WTC11 (cell line): ENCODE results near the gene CEP126. TPM values are rescaled to one million over a fixed set of nuclear protein-coding genes. Genes with fewer than 3 reads are reported as not detected.
A peak's percentile ranks its signal among the peaks of the same experiment; 100 is the strongest.

Experiments
- ATAC-seq: fragments of 200-7000 bp; cut with Tn5 transposase; 2 replicates; pipeline ENCODE4 v1.10.0; 2021; ENCODE audit warnings: mild to moderate bottlenecking, moderate library complexity
- CTCF ChIA-PET: fragments of 300-600 bp; sonication (Branson Sonifier 250); formaldehyde crosslinking; loops from one replicate; lab custom pipeline; 2021; ENCODE audit warnings: antibody characterized with exemption; lab: Charles Lee
- POLR2A ChIA-PET: fragments of 350-600 bp; sonication (Branson Sonifier 250); formaldehyde crosslinking; loops from one replicate; lab custom pipeline; 2021; ENCODE audit warnings: antibody characterized with exemption; lab: Charles Lee
- DNase-seq: peaks from one replicate; pipeline ENCODE4 v3.0.0; 2021; ENCODE audit warnings: low spot score
- H3K27ac Mint-ChIP-seq: 2 replicates; pipeline ENCODE4 v1.8.0; 2021; ENCODE audit warnings: mixed read lengths
- H3K27me3 Mint-ChIP-seq: 2 replicates; pipeline ENCODE4 v1.8.0; 2021; ENCODE audit warnings: low read depth, mild to moderate bottlenecking, moderate library complexity, mixed read lengths
- H3K36me3 Mint-ChIP-seq: 2 replicates; pipeline ENCODE4 v1.8.0; 2021; ENCODE audit warnings: mixed read lengths
- H3K4me1 Mint-ChIP-seq: 2 replicates; pipeline ENCODE4 v1.8.0; 2022; ENCODE audit warnings: mixed read lengths
- H3K4me3 Mint-ChIP-seq: 2 replicates; pipeline ENCODE4 v1.8.0; 2021; ENCODE audit warnings: mild to moderate bottlenecking, moderate library complexity, mixed read lengths
- H3K9me3 Mint-ChIP-seq: 2 replicates; pipeline ENCODE4 v1.8.0; 2021; ENCODE audit warnings: mixed read lengths
- ATF6 ChIP-seq: sonication (generic); formaldehyde crosslinking; IDR thresholded peaks from 2 replicates; pipeline ENCODE4 v1.8.1; 2023; ENCODE audit warnings: mild to moderate bottlenecking, missing genetic modification reagents
- ESRRA ChIP-seq: sonication (generic); formaldehyde crosslinking; IDR thresholded peaks from 2 replicates; pipeline ENCODE4 v1.8.1; 2022; ENCODE audit warnings: mild to moderate bottlenecking, missing genetic modification reagents, borderline replicate concordance
- FOXK1 ChIP-seq: sonication (generic); formaldehyde crosslinking; IDR thresholded peaks from 2 replicates; pipeline ENCODE4 v1.8.0; 2022; ENCODE audit warnings: mild to moderate bottlenecking, moderate library complexity, missing genetic modification reagents
- GABPB1 ChIP-seq: sonication (generic); formaldehyde crosslinking; IDR thresholded peaks from 2 replicates; pipeline ENCODE4 v1.8.1; 2023; ENCODE audit warnings: mild to moderate bottlenecking, missing genetic modification reagents
- HMGA2 ChIP-seq: fragments of 250-450 bp; sonication (Bioruptor Pico); IDR thresholded peaks from 2 replicates; pipeline ENCODE4 v1.4.0; 2021; ENCODE audit warnings: mild to moderate bottlenecking, moderate library complexity
- JUN ChIP-seq: sonication (generic); formaldehyde crosslinking; IDR thresholded peaks from 2 replicates; pipeline ENCODE4 v1.8.0; 2023; ENCODE audit warnings: mild to moderate bottlenecking, missing genetic modification reagents
- KAT7 ChIP-seq: sonication (generic); formaldehyde crosslinking; IDR thresholded peaks from 2 replicates; pipeline ENCODE4 v1.8.1; 2023; ENCODE audit warnings: missing genetic modification reagents, mild to moderate bottlenecking, borderline replicate concordance
- MXD4 ChIP-seq: fragments of 250-450 bp; sonication (Bioruptor Pico); IDR thresholded peaks from 2 replicates; pipeline ENCODE4 v1.8.0; 2021; ENCODE audit warnings: mild to moderate bottlenecking, moderate library complexity, borderline replicate concordance
- NFYB ChIP-seq: sonication (generic); formaldehyde crosslinking; conservative IDR thresholded peaks from 2 replicates; pipeline ENCODE4 v1.8.0; 2022; ENCODE audit warnings: low read depth, missing genetic modification reagents
- OVOL2 ChIP-seq: fragments of 250-450 bp; sonication (Bioruptor Pico); IDR thresholded peaks from 2 replicates; pipeline ENCODE4 v1.9.0; 2021; ENCODE audit warnings: mild to moderate bottlenecking, borderline replicate concordance
- PRDM15 ChIP-seq: sonication (generic); formaldehyde crosslinking; IDR thresholded peaks from 2 replicates; pipeline ENCODE4 v1.8.0; 2022; ENCODE audit warnings: missing genetic modification reagents
- RELA ChIP-seq: sonication (generic); formaldehyde crosslinking; IDR thresholded peaks from 2 replicates; pipeline ENCODE4 v1.8.1; 2022; ENCODE audit warnings: missing genetic modification reagents, mild to moderate bottlenecking, borderline replicate concordance
- ZBTB21 ChIP-seq: sonication (generic); formaldehyde crosslinking; IDR thresholded peaks from 2 replicates; pipeline ENCODE4 v1.8.1; 2023; ENCODE audit warnings: mild to moderate bottlenecking, missing genetic modification reagents, borderline replicate concordance
- ZNF232 ChIP-seq: sonication (generic); formaldehyde crosslinking; IDR thresholded peaks from 2 replicates; pipeline ENCODE4 v1.8.0; 2022; ENCODE audit warnings: mild to moderate bottlenecking, missing genetic modification reagents
- total RNA-seq: library from RNA; stranded (reverse); gene quantifications from 3 replicates; pipeline ENCODE4 v1.2.3, GENCODE V29; 2021
- TF ChIP-seq, protein P1 (sequence below): sonication (generic); formaldehyde crosslinking; IDR thresholded peaks from 2 replicates; pipeline ENCODE4 v1.8.1; 2023; ENCODE audit warnings: mild to moderate bottlenecking, missing genetic modification reagents
- TF ChIP-seq, protein P2 (sequence below): sonication (generic); formaldehyde crosslinking; IDR thresholded peaks from 2 replicates; pipeline ENCODE4 v1.8.0; 2022; ENCODE audit warnings: mild to moderate bottlenecking, missing genetic modification reagents

The CEP126 gene
- total RNA-seq, 1 experiment from 2014 or later: 2.4 TPM

DNA sequence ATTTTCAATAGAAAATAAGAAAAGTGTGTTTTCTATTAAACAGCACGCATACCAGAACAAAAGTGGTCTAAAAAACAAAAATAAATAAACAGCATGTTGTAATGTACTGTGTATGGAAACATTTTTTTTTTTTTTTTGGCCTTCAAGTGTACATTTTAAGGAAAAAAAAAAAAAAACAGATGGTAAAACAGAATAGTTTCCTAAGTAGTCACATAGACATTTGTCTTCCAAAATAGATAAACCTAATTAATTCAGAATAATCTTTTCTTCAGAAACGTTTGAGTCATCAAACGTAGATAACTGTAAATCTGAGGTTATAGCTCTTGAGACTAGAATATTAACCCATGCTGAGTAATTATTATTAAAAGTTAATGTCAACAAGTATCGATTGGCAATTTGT lies 132.0 kb downstream of the CEP126 start:
- CTCF ChIA-PET: interaction anchor here (0.8 to 1.2 kb wide), 2 partner anchors 39 to 222 kb away, joined by 3 to 5 read pairs; no protein-coding TSS in a partner anchor
- DNase-seq: no peak

More for the DNA sequence above, 132.0 kb downstream of the CEP126 start:
- POLR2A ChIA-PET: interaction anchor here (0.6 kb wide), 1 partner anchor 566 kb away, joined by 4 read pairs; no protein-coding TSS in a partner anchor
- Mint-ChIP-seq H3K27ac (no peak overlapping the region), H3K36me3 (no peaks in the 10 kb centered on the region), H3K9me3 (no peaks in the 10 kb centered on the region), H3K4me1 (peaks cover 14% of the 10 kb centered on the region), H3K4me3 (peak overlapping the region; percentile 75), H3K27me3 (peaks cover 16% of the 10 kb centered on the region)
- ATAC-seq: no peak
- TF ChIP-seq KAT7 (CRISPR knock-in tag) (no peak), GABPB1 (CRISPR knock-in tag) (no peak), OVOL2 (no peak), RELA (CRISPR knock-in tag) (no peak), ESRRA (no peak), ZBTB21 (no peak), ZNF232 (CRISPR knock-in tag) (no peak), JUN (no peak), PRDM15 (CRISPR knock-in tag) (no peak), MXD4 (CRISPR knock-in tag) (no peak), ATF6 (CRISPR knock-in tag) (no peak), NFYB (no peak), HMGA2 (CRISPR knock-in tag) (no peak), FOXK1 (CRISPR knock-in tag) (no peak)
- TF ChIP-seq, protein P1, sequence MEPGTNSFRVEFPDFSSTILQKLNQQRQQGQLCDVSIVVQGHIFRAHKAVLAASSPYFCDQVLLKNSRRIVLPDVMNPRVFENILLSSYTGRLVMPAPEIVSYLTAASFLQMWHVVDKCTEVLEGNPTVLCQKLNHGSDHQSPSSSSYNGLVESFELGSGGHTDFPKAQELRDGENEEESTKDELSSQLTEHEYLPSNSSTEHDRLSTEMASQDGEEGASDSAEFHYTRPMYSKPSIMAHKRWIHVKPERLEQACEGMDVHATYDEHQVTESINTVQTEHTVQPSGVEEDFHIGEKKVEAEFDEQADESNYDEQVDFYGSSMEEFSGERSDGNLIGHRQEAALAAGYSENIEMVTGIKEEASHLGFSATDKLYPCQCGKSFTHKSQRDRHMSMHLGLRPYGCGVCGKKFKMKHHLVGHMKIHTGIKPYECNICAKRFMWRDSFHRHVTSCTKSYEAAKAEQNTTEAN (CRISPR knock-in tag): no peak
- TF ChIP-seq, protein P2, sequence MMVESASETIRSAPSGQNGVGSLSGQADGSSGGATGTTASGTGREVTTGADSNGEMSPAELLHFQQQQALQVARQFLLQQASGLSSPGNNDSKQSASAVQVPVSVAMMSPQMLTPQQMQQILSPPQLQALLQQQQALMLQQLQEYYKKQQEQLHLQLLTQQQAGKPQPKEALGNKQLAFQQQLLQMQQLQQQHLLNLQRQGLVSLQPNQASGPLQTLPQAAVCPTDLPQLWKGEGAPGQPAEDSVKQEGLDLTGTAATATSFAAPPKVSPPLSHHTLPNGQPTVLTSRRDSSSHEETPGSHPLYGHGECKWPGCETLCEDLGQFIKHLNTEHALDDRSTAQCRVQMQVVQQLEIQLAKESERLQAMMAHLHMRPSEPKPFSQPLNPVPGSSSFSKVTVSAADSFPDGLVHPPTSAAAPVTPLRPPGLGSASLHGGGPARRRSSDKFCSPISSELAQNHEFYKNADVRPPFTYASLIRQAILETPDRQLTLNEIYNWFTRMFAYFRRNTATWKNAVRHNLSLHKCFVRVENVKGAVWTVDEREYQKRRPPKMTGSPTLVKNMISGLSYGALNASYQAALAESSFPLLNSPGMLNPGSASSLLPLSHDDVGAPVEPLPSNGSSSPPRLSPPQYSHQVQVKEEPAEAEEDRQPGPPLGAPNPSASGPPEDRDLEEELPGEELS (CRISPR knock-in tag): no peak
